ENCODE results near the gene TDRD5. TPM values are rescaled to one million over a fixed set of nuclear protein-coding genes. Genes with fewer than 3 reads are reported as not detected.

The TDRD5 gene
- polyA plus RNA-seq, 1 donor (not counting 4 experiments of a cell fraction or from before 2014, with no cell fraction given), result not detected

- Histone ChIP-seq H3K9me1 (ENCODE audit: control insufficient read depth, extremely low read depth, insufficient read depth, low read length) (no peaks in the 10 kb centered on the region), H3K4me2 (ENCODE audit: control insufficient read depth, extremely low read depth, insufficient read depth, low read depth, low read length) (no peak overlapping the region), H3K4me1 (ENCODE audit: control insufficient read depth, extremely low read depth, insufficient read depth, low read length) (peaks cover 7% of the 10 kb centered on the region), H3K27ac (ENCODE audit: control insufficient read depth, insufficient read depth, low read length) (no peak overlapping the region), H3K36me3 (ENCODE audit: control insufficient read depth in 2 of 2, extremely low read depth in 1 of 2, insufficient read depth in 2 of 2, low read length in 2 of 2) (no peaks in the 10 kb centered on the region), H3K79me2 (ENCODE audit: control insufficient read depth, insufficient read depth, low read length) (no peaks in the 10 kb centered on the region), H3K9ac (ENCODE audit: control insufficient read depth, extremely low read depth, insufficient read depth, low read length) (no peak overlapping the region), H3K4me3 (ENCODE audit: control insufficient read depth in 2 of 3, extremely low read depth in 1 of 3, insufficient read depth in 2 of 3, low read depth in 1 of 3, low read length in 3 of 3) (no peak overlapping the region), H3K27me3 (ENCODE audit: control insufficient read depth, extremely low read depth, insufficient read depth, low read length) (no peaks in the 10 kb centered on the region), H2AFZ (ENCODE audit: control insufficient read depth, low read length) (no peak overlapping the region), H4K20me1 (ENCODE audit: control insufficient read depth, extremely low read depth, insufficient read depth, low read length) (no peaks in the 10 kb centered on the region), H3K9me3 (ENCODE audit: control insufficient read depth, low read depth, low read length) (no peaks in the 10 kb centered on the region)
- dilution Hi-C loops (cut with MboI; ENCODE audit: extremely low pct_ligation_motif_present, low sequenced_read_pairs), result no loop called here
- DNase-seq (ENCODE audit: low read depth, low spot score) (no peak), FAIRE-seq (no peak)
- no peak for TF ChIP-seq EZH2 (IDR thresholded peaks at IDR 0.05; ENCODE audit: low read length)
- TF ChIP-seq CTCF (optimal IDR thresholded peaks at IDR 0.05 in 1 of 3, IDR thresholded peaks at IDR 0.05 in 1 of 3, conservative IDR thresholded peaks at IDR 0.05 in 1 of 3; ENCODE audit: extremely low read depth in 1 of 3, insufficient read depth in 2 of 3, low read length in 3 of 3), result no peak
These were observed 41.2 kb downstream of the TDRD5 start for GRCh38 chr1:179632868-179633267.

- Histone ChIP-seq H3K79me2 (ENCODE audit: control insufficient read depth, insufficient read depth, low read length) (no peaks in the 10 kb centered on the region), H3K9me3 (ENCODE audit: control insufficient read depth, low read depth, low read length) (no peaks in the 10 kb centered on the region), H3K9ac (ENCODE audit: control insufficient read depth, extremely low read depth, insufficient read depth, low read length) (no peak overlapping the region), H3K4me3 (ENCODE audit: control insufficient read depth in 2 of 3, extremely low read depth in 1 of 3, insufficient read depth in 2 of 3, low read depth in 1 of 3, low read length in 3 of 3) (no peak overlapping the region), H3K27me3 (ENCODE audit: control insufficient read depth, extremely low read depth, insufficient read depth, low read length) (no peaks in the 10 kb centered on the region), H2AFZ (ENCODE audit: control insufficient read depth, low read length) (no peak overlapping the region), H3K4me1 (ENCODE audit: control insufficient read depth, extremely low read depth, insufficient read depth, low read length) (peaks cover 7% of the 10 kb centered on the region), H3K9me1 (ENCODE audit: control insufficient read depth, extremely low read depth, insufficient read depth, low read length) (no peaks in the 10 kb centered on the region), H3K27ac (ENCODE audit: control insufficient read depth, insufficient read depth, low read length) (no peak overlapping the region), H3K36me3 (ENCODE audit: control insufficient read depth in 2 of 2, extremely low read depth in 1 of 2, insufficient read depth in 2 of 2, low read length in 2 of 2) (no peaks in the 10 kb centered on the region), H3K4me2 (ENCODE audit: control insufficient read depth, extremely low read depth, insufficient read depth, low read depth, low read length) (no peak overlapping the region), H4K20me1 (ENCODE audit: control insufficient read depth, extremely low read depth, insufficient read depth, low read length) (no peaks in the 10 kb centered on the region)
- no peak for DNase-seq (ENCODE audit: low read depth, low spot score)
- dilution Hi-C loops (cut with MboI; ENCODE audit: extremely low pct_ligation_motif_present, low sequenced_read_pairs), result no loop called here
- FAIRE-seq, result peak; percentile 36
- TF ChIP-seq CTCF (optimal IDR thresholded peaks at IDR 0.05 in 1 of 3, IDR thresholded peaks at IDR 0.05 in 1 of 3, conservative IDR thresholded peaks at IDR 0.05 in 1 of 3; ENCODE audit: extremely low read depth in 1 of 3, insufficient read depth in 2 of 3, low read length in 3 of 3), result no peak
- no peak for TF ChIP-seq EZH2 (IDR thresholded peaks at IDR 0.05; ENCODE audit: low read length)
These were observed 45.7 kb downstream of the TDRD5 start for GRCh38 chr1:179637211-179637860.

Measured in keratinocyte (primary cell).